Keratinocyte (primary cell): ENCODE data around the gene DYNLRB1. TPM values are rescaled to one million over a fixed set of nuclear protein-coding genes. Genes with fewer than 3 reads are reported as not detected.

Source experiments
- DNase-seq: peaks from one replicate; pipeline ENCODE4 v3.0.0-alpha.2; 2011; ENCODE audit warnings: low read depth, missing footprints, low spot score
- FAIRE-seq: peaks from 2 replicates; lab custom pipeline; 2011; peaks lifted over from hg19 to GRCh38; lab: Jason Lieb, UNC
- H2AFZ ChIP-seq: 2 replicates; pipeline ENCODE4 v1.6.0; 2012; ENCODE audit warnings: low read length, control low read depth, inconsistent platforms; ENCODE audit not compliant: control insufficient read depth
- H3K27ac ChIP-seq: 2 replicates; pipeline ENCODE4 v1.5.1; 2011; ENCODE audit warnings: low read length; ENCODE audit not compliant: control insufficient read depth, insufficient read depth
- H3K27me3 ChIP-seq: 3 replicates; pipeline ENCODE4 v1.6.0; 2011; ENCODE audit warnings: low read length; ENCODE audit not compliant: control insufficient read depth, insufficient read depth; ENCODE audit errors: extremely low read depth
- H3K36me3 ChIP-seq, 2 experiments: 2 replicates in 1 of 2; 3 replicates in 1 of 2; pipeline ENCODE4 v1.5.1; 2011; ENCODE audit warnings: low read length in 2 of 2, mild to moderate bottlenecking in 1 of 2; ENCODE audit not compliant: control insufficient read depth in 2 of 2, insufficient read depth in 2 of 2; ENCODE audit errors: extremely low read depth in 1 of 2
- H3K4me1 ChIP-seq: 3 replicates; pipeline ENCODE4 v1.5.1; 2011; ENCODE audit warnings: low read length; ENCODE audit not compliant: control insufficient read depth, insufficient read depth; ENCODE audit errors: extremely low read depth
- H3K4me2 ChIP-seq: 3 replicates; pipeline ENCODE4 v1.6.0; 2011; ENCODE audit warnings: low read depth, low read length; ENCODE audit not compliant: control insufficient read depth, insufficient read depth; ENCODE audit errors: extremely low read depth
- H3K4me3 ChIP-seq, 3 experiments: fragments of 200-600 bp in 1 of 3; sonication (generic) in 1 of 3; 2 replicates in 2 of 3; 3 replicates in 1 of 3; pipeline ENCODE4 v1.5.1; 2011 to 2016; ENCODE audit warnings: low read length in 3 of 3, mild to moderate bottlenecking in 3 of 3, control low read depth in 2 of 3, inconsistent platforms in 1 of 3, low read depth in 1 of 3, mixed read lengths in 1 of 3, mixed run types in 1 of 3, moderate library complexity in 1 of 3; ENCODE audit not compliant: control insufficient read depth in 2 of 3, insufficient read depth in 2 of 3; ENCODE audit errors: extremely low read depth in 1 of 3
- H3K79me2 ChIP-seq: 2 replicates; pipeline ENCODE4 v1.6.0; 2012; ENCODE audit warnings: low read length; ENCODE audit not compliant: control insufficient read depth, insufficient read depth
- H3K9ac ChIP-seq: 3 replicates; pipeline ENCODE4 v1.6.0; 2011; ENCODE audit warnings: low read length; ENCODE audit not compliant: control insufficient read depth, insufficient read depth; ENCODE audit errors: extremely low read depth
- H3K9me1 ChIP-seq: 3 replicates; pipeline ENCODE4 v1.6.0; 2011; ENCODE audit warnings: low read length; ENCODE audit not compliant: control insufficient read depth, insufficient read depth; ENCODE audit errors: extremely low read depth
- H3K9me3 ChIP-seq: 2 replicates; pipeline ENCODE4 v1.5.1; 2012; ENCODE audit warnings: low read depth, low read length; ENCODE audit not compliant: control insufficient read depth
- H4K20me1 ChIP-seq: 3 replicates; pipeline ENCODE4 v1.6.0; 2011; ENCODE audit warnings: low read length; ENCODE audit not compliant: control insufficient read depth, insufficient read depth; ENCODE audit errors: extremely low read depth
- CTCF ChIP-seq, 3 experiments: IDR thresholded peaks in 1 of 3; conservative IDR thresholded peaks in 1 of 3; optimal IDR thresholded peaks in 1 of 3; 2 replicates in 2 of 3; 3 replicates in 1 of 3; pipeline versions ENCODE3 to v1.5.1; 2011; ENCODE audit warnings: low read length in 3 of 3, mild to moderate bottlenecking in 3 of 3, moderate library complexity in 2 of 3, control low read depth in 1 of 3, inconsistent platforms in 1 of 3; ENCODE audit not compliant: insufficient read depth in 2 of 3; ENCODE audit errors: extremely low read depth in 1 of 3
- EZH2 ChIP-seq: IDR thresholded peaks from one replicate; pipeline ENCODE4 v1.6.1; 2012; ENCODE audit warnings: inconsistent platforms, mild to moderate bottlenecking, low read length, moderate library complexity
- dilution Hi-C: fragments of 300-500 bp; cut with MboI; formaldehyde crosslinking; loops from one replicate; pipeline ENCODE4 v1.7.0; 2020; ENCODE audit warnings: low sequenced_read_pairs; ENCODE audit not compliant: extremely low pct_ligation_motif_present
- polyA plus RNA-seq, 5 experiments: library from polyadenylated mRNA; depleted of rRNA in 3 of 5; stranded (reverse) in 3 of 5; stranded (forward) in 1 of 5; unstranded in 1 of 5; fragments of >200 nt; gene quantifications; 1 replicate in 1 of 5; 2 replicates in 3 of 5; 3 replicates in 1 of 5; pipeline versions ENCODE4 v1.2.1 to v1.2.3, GENCODE V29; 2011 to 2012; ENCODE audit warnings: missing spikeins in 2 of 5, low read depth in 1 of 5, low replicate concordance in 1 of 5

The DYNLRB1 gene
- polyA plus RNA-seq, 1 donor (not counting 4 experiments of a cell fraction or from before 2014, with no cell fraction given) = 156 TPM

GRCh38 chr20:34544109-34544796 lies 28.0 kb downstream of the DYNLRB1 start:
- no peak for DNase-seq
- H3K79me2 ChIP-seq = no peaks in the 10 kb centered on the region
- dilution Hi-C loops = no loop called here
- peak overlapping the region; percentile 12 for H2AFZ ChIP-seq
- no peaks in the 10 kb centered on the region for H3K9me1 ChIP-seq
- H3K4me1 ChIP-seq = peaks cover under 1% of the 10 kb centered on the region
- no peak overlapping the region for H3K27ac ChIP-seq
- no peaks in the 10 kb centered on the region for H4K20me1 ChIP-seq
- H3K4me2 ChIP-seq = peak overlapping the region; percentile 54
- peaks cover 13 to 19% of the 10 kb centered on the region in 2 experiments for H3K36me3 ChIP-seq
- H3K4me3 ChIP-seq = peak overlapping the region in 1 of 3 experiments; percentile 38
- no peak for TF ChIP-seq CTCF (optimal IDR thresholded peaks at IDR 0.05 in 1 of 3, IDR thresholded peaks at IDR 0.05 in 1 of 3, conservative IDR thresholded peaks at IDR 0.05 in 1 of 3; ENCODE audit: extremely low read depth in 1 of 3, insufficient read depth in 2 of 3, low read length in 3 of 3)
- no peak for TF ChIP-seq EZH2
- FAIRE-seq = peak; percentile 29
- H3K27me3 ChIP-seq = no peaks in the 10 kb centered on the region
- no peaks in the 10 kb centered on the region for H3K9me3 ChIP-seq
- no peak overlapping the region for H3K9ac ChIP-seq

- Histone ChIP-seq H3K79me2 (no peaks in the 10 kb centered on the region), H3K27ac (no peak overlapping the region), H3K9me1 (no peaks in the 10 kb centered on the region), H3K9ac (no peak overlapping the region), H3K9me3 (no peaks in the 10 kb centered on the region), H3K4me2 (no peak overlapping the region), H3K27me3 (no peaks in the 10 kb centered on the region), H4K20me1 (no peaks in the 10 kb centered on the region), H2AFZ (no peak overlapping the region), H3K36me3 (no peaks in the 10 kb centered on the region), H3K4me1 (peaks cover 3% of the 10 kb centered on the region), H3K4me3 (no peak overlapping the region)
- dilution Hi-C loops = no loop called here
- no peak for TF ChIP-seq EZH2
- no peak for TF ChIP-seq CTCF (optimal IDR thresholded peaks at IDR 0.05 in 1 of 3, IDR thresholded peaks at IDR 0.05 in 1 of 3, conservative IDR thresholded peaks at IDR 0.05 in 1 of 3; ENCODE audit: extremely low read depth in 1 of 3, insufficient read depth in 2 of 3, low read length in 3 of 3)
- FAIRE-seq (no peak), DNase-seq (no peak)
These were observed 30.5 kb downstream of the DYNLRB1 start for GRCh38 chr20:34546751-34547181.
